Measurements from ENCODE around the gene MOGAT2. TPM values are rescaled to one million over a fixed set of nuclear protein-coding genes. Genes with fewer than 3 reads are reported as not detected.
"Not testable (repeated sequence)": the region's sequence is repeated elsewhere in the genome, so short reads cannot be mapped to it uniquely, and the experiment has no call there.

MOGAT2 gene
- total RNA-seq, 5 donors from 2014 or later (not counting 1 experiment from before 2014, with no cell fraction given): 0.23 TPM; not detected in 4

GRCh38 chr11:75735181-75735845 lies 17.7 kb downstream of the MOGAT2 start:
- H3K27me3 Mint-ChIP-seq: peaks cover 18 to 22% of the 10 kb centered on the region in 2 donors
- no peaks in the 10 kb centered on the region for H3K4me1 ChIP-seq (ENCODE audit: control insufficient read depth in 1 of 2, extremely low read depth in 1 of 2, insufficient read depth in 2 of 2, low read length in 2 of 2)
- CTCF ChIA-PET: no interaction called here
- WGBS (ENCODE audit: insufficient coverage): 95% methylated on average over 4 of the region's 4 CpGs
- ATAC-seq (replicated peaks in 1 of 4) (no peak), DNase-seq (no peak)
- H3K9me3 ChIP-seq: no peaks in the 10 kb centered on the region
- H3K36me3 Mint-ChIP-seq: no peaks in the 10 kb centered on the region
- POLR2A ChIA-PET: no interaction called here
- peaks cover 0 to 24% of the 10 kb centered on the region in 2 experiments for H3K27me3 ChIP-seq (replicated peaks in 1 of 2; ENCODE audit: control insufficient read depth in 2 of 2, extremely low read depth in 1 of 2, insufficient read depth in 2 of 2, low read length in 1 of 2)
- H3K27ac ChIP-seq (ENCODE audit: low read length): no peak overlapping the region
- H3K4me3 ChIP-seq (ENCODE audit: control insufficient read depth in 1 of 2, extremely low read depth in 1 of 2, low read length in 1 of 2): no peak overlapping the region
- no peak overlapping the region for H3K4me3 Mint-ChIP-seq
- no peaks in the 10 kb centered on the region for H3K9me3 Mint-ChIP-seq
- no peak overlapping the region for H3K27ac Mint-ChIP-seq
- H3K36me3 ChIP-seq (ENCODE audit: control insufficient read depth in 2 of 2, extremely low read depth in 1 of 2, insufficient read depth in 1 of 2, low read length in 1 of 2): no peaks in the 10 kb centered on the region
- H3K4me1 Mint-ChIP-seq: no peaks in the 10 kb centered on the region

- Histone ChIP-seq H3K9me3 (no peaks in the 10 kb centered on the region), H3K4me3 (ENCODE audit: control insufficient read depth in 1 of 2, extremely low read depth in 1 of 2, low read length in 1 of 2) (no peak overlapping the region), H3K36me3 (ENCODE audit: control insufficient read depth in 2 of 2, extremely low read depth in 1 of 2, insufficient read depth in 1 of 2, low read length in 1 of 2) (no peaks in the 10 kb centered on the region), H3K27me3 (replicated peaks in 1 of 2; ENCODE audit: control insufficient read depth in 2 of 2, extremely low read depth in 1 of 2, insufficient read depth in 2 of 2, low read length in 1 of 2) (peaks cover 0 to 16% of the 10 kb centered on the region in 2 experiments), H3K27ac (ENCODE audit: low read length) (no peak overlapping the region), H3K4me1 (ENCODE audit: control insufficient read depth in 1 of 2, extremely low read depth in 1 of 2, insufficient read depth in 2 of 2, low read length in 2 of 2) (no peaks in the 10 kb centered on the region)
- no peak overlapping the region for H3K27ac Mint-ChIP-seq
- H3K4me3 Mint-ChIP-seq: no peak overlapping the region
- H3K36me3 Mint-ChIP-seq: no peaks in the 10 kb centered on the region
- ChIA-PET CTCF (no interaction called here), POLR2A (no interaction called here)
- no peaks in the 10 kb centered on the region for H3K9me3 Mint-ChIP-seq
- H3K4me1 Mint-ChIP-seq: no peaks in the 10 kb centered on the region
- no peak for ATAC-seq (replicated peaks in 1 of 4)
- WGBS (ENCODE audit: insufficient coverage): 91% methylated on average over 3 of the region's 6 CpGs
- H3K27me3 Mint-ChIP-seq: peaks cover 14 to 17% of the 10 kb centered on the region in 2 donors
- DNase-seq: no peak
These were observed 19.7 kb downstream of the MOGAT2 start for GRCh38 chr11:75737314-75737713.

- no peaks in the 10 kb centered on the region for H3K9me3 ChIP-seq
- POLR2A ChIA-PET: no interaction called here
- H3K27me3 ChIP-seq (replicated peaks in 1 of 2; ENCODE audit: control insufficient read depth in 2 of 2, extremely low read depth in 1 of 2, insufficient read depth in 2 of 2, low read length in 1 of 2): peaks cover 0 to 22% of the 10 kb centered on the region in 2 experiments
- no peak for DNase-seq
- Mint-ChIP-seq H3K4me3 (no peak overlapping the region), H3K4me1 (no peaks in the 10 kb centered on the region), H3K27me3 (peaks cover 21 to 31% of the 10 kb centered on the region in 2 donors), H3K36me3 (peaks cover 4% of the 10 kb centered on the region), H3K27ac (no peak overlapping the region), H3K9me3 (no peaks in the 10 kb centered on the region)
- no peak overlapping the region for H3K4me3 ChIP-seq (ENCODE audit: control insufficient read depth in 1 of 2, extremely low read depth in 1 of 2, low read length in 1 of 2)
- ATAC-seq (replicated peaks in 1 of 4): no peak
- no peaks in the 10 kb centered on the region for H3K36me3 ChIP-seq (ENCODE audit: control insufficient read depth in 2 of 2, extremely low read depth in 1 of 2, insufficient read depth in 1 of 2, low read length in 1 of 2)
- WGBS (ENCODE audit: insufficient coverage): 60% methylated on average over 1 of the region's 1 CpG
- no peaks in the 10 kb centered on the region for H3K4me1 ChIP-seq (ENCODE audit: control insufficient read depth in 1 of 2, extremely low read depth in 1 of 2, insufficient read depth in 2 of 2, low read length in 2 of 2)
- CTCF ChIA-PET: no interaction called here
- H3K27ac ChIP-seq (ENCODE audit: low read length): no peak overlapping the region
These were observed 23.0 kb downstream of the MOGAT2 start for GRCh38 chr11:75740681-75741080.

- peaks cover 0 to 20% of the 10 kb centered on the region in 2 experiments for H3K27me3 ChIP-seq (replicated peaks in 1 of 2; ENCODE audit: control insufficient read depth in 2 of 2, extremely low read depth in 1 of 2, insufficient read depth in 2 of 2, low read length in 1 of 2)
- H3K9me3 Mint-ChIP-seq; POLR2A ChIA-PET; H3K36me3 Mint-ChIP-seq; CTCF ChIA-PET; H3K9me3 ChIP-seq; H3K4me1 Mint-ChIP-seq; H3K36me3 ChIP-seq (ENCODE audit: control insufficient read depth in 2 of 2, extremely low read depth in 1 of 2, insufficient read depth in 1 of 2, low read length in 1 of 2); H3K4me3 Mint-ChIP-seq; ATAC-seq (replicated peaks in 1 of 4); DNase-seq; H3K4me1 ChIP-seq (ENCODE audit: control insufficient read depth in 1 of 2, extremely low read depth in 1 of 2, insufficient read depth in 2 of 2, low read length in 2 of 2); H3K27ac Mint-ChIP-seq; H3K4me3 ChIP-seq (ENCODE audit: control insufficient read depth in 1 of 2, extremely low read depth in 1 of 2, low read length in 1 of 2); H3K27ac ChIP-seq (ENCODE audit: low read length): not testable (repeated sequence)
- peaks cover 17 to 32% of the 10 kb centered on the region in 2 donors for H3K27me3 Mint-ChIP-seq
- WGBS (ENCODE audit: insufficient coverage): no CpG with 5 or more reads among the region's 4 CpGs
These were observed 25.5 kb downstream of the MOGAT2 start for GRCh38 chr11:75743159-75743558.

- peaks cover 0 to 2% (median 0%) of the 10 kb centered on the region in 3 donors for H3K9me3 Mint-ChIP-seq
- Histone ChIP-seq H3K9me3 (no peaks in the 10 kb centered on the region), H3K27ac (ENCODE audit: low read length) (no peak overlapping the region), H3K27me3 (replicated peaks in 1 of 2; ENCODE audit: control insufficient read depth in 2 of 2, extremely low read depth in 1 of 2, insufficient read depth in 2 of 2, low read length in 1 of 2) (peaks cover 0 to 20% of the 10 kb centered on the region in 2 experiments), H3K4me3 (ENCODE audit: control insufficient read depth in 1 of 2, extremely low read depth in 1 of 2, low read length in 1 of 2) (no peak overlapping the region), H3K36me3 (ENCODE audit: control insufficient read depth in 2 of 2, extremely low read depth in 1 of 2, insufficient read depth in 1 of 2, low read length in 1 of 2) (no peaks in the 10 kb centered on the region), H3K4me1 (ENCODE audit: control insufficient read depth in 1 of 2, extremely low read depth in 1 of 2, insufficient read depth in 2 of 2, low read length in 2 of 2) (no peaks in the 10 kb centered on the region)
- ATAC-seq (replicated peaks in 1 of 4): no peak
- DNase-seq: no peak
- 100% methylated on average over 3 of the region's 9 CpGs for whole genome bisulfite sequencing (ENCODE audit: insufficient coverage)
- peaks cover 20 to 32% of the 10 kb centered on the region in 2 donors for H3K27me3 Mint-ChIP-seq
- ChIA-PET POLR2A (no interaction called here), CTCF (no interaction called here)
- H3K36me3 Mint-ChIP-seq: peaks cover 4% of the 10 kb centered on the region
- no peak overlapping the region for H3K4me3 Mint-ChIP-seq
- peaks cover 0 to 2% (median 0%) of the 10 kb centered on the region in 3 donors for H3K4me1 Mint-ChIP-seq
- no peak overlapping the region for H3K27ac Mint-ChIP-seq
These were observed 26.3 kb downstream of the MOGAT2 start for GRCh38 chr11:75743711-75744563.

- Histone ChIP-seq H3K4me1 (ENCODE audit: control insufficient read depth in 1 of 2, extremely low read depth in 1 of 2, insufficient read depth in 2 of 2, low read length in 2 of 2) (no peaks in the 10 kb centered on the region), H3K9me3 (no peaks in the 10 kb centered on the region), H3K36me3 (ENCODE audit: control insufficient read depth in 2 of 2, extremely low read depth in 1 of 2, insufficient read depth in 1 of 2, low read length in 1 of 2) (no peaks in the 10 kb centered on the region), H3K4me3 (ENCODE audit: control insufficient read depth in 1 of 2, extremely low read depth in 1 of 2, low read length in 1 of 2) (no peak overlapping the region), H3K27me3 (replicated peaks in 1 of 2; ENCODE audit: control insufficient read depth in 2 of 2, extremely low read depth in 1 of 2, insufficient read depth in 2 of 2, low read length in 1 of 2) (peaks cover 0 to 19% of the 10 kb centered on the region in 2 experiments), H3K27ac (ENCODE audit: low read length) (no peak overlapping the region)
- ChIA-PET CTCF (no interaction called here), POLR2A (no interaction called here)
- H3K4me1 Mint-ChIP-seq: peaks cover 0 to 2% (median 0%) of the 10 kb centered on the region in 3 donors
- ATAC-seq (replicated peaks in 1 of 4) (no peak), DNase-seq (no peak)
- WGBS (ENCODE audit: insufficient coverage): 93% methylated on average over 4 of the region's 5 CpGs
- no peak overlapping the region for H3K4me3 Mint-ChIP-seq
- no peak overlapping the region for H3K27ac Mint-ChIP-seq
- H3K36me3 Mint-ChIP-seq: peaks cover 4% of the 10 kb centered on the region
- H3K27me3 Mint-ChIP-seq: peaks cover 17 to 29% of the 10 kb centered on the region in 2 donors
- peaks cover 0 to 2% (median 0%) of the 10 kb centered on the region in 3 donors for H3K9me3 Mint-ChIP-seq
These were observed 28.2 kb downstream of the MOGAT2 start for GRCh38 chr11:75745807-75746206.
